GM12878 (cell line): ENCODE measurements around the gene ARHGEF6. TPM values are rescaled to one million over a fixed set of nuclear protein-coding genes. Genes with fewer than 3 reads are reported as not detected.

ENCODE experiments used
- ATAC-seq: fragments of 200-7000 bp; cut with Tn5 transposase; 3 replicates; pipeline ENCODE4 v1.9.1; 2020; ENCODE audit warnings: mild to moderate bottlenecking, moderate library complexity
- BruUV-seq: library from RNA; stranded (reverse); fragments of 400-500 nt; replicated peaks from 2 replicates; lab custom pipeline; 2021; lab: Mats Ljungman, UMichigan
- CTCF ChIA-PET: fragments of 300-600 bp; sonication (Branson Sonifier 250); formaldehyde crosslinking; extraction: SDS; loops from one replicate; lab custom pipeline; 2021; ENCODE audit warnings: inconsistent platforms; lab: Yijun Ruan, JAX
- POLR2A ChIA-PET: fragments of 350-600 bp; formaldehyde crosslinking; extraction: SDS; loops from one replicate; lab custom pipeline; 2021; ENCODE audit warnings: inconsistent platforms; lab: Charles Lee
- RAD21 ChIA-PET: fragments of 300-600 bp; sonication (Branson Sonifier 250); formaldehyde crosslinking; loops from one replicate; lab custom pipeline; 2023; ENCODE audit warnings: antibody characterized with exemption; ENCODE audit not compliant: unreplicated experiment; lab: Charles Lee
- SMC1A ChIA-PET: fragments of 300-600 bp; sonication (Branson Sonifier 250); formaldehyde crosslinking; loops from one replicate; lab custom pipeline; 2023; ENCODE audit not compliant: unreplicated experiment, uncharacterized antibody; lab: Charles Lee
- DNase-seq: peaks from one replicate; pipeline ENCODE4 v3.0.0-alpha.2; 2011; ENCODE audit warnings: low read depth, low spot score
- FAIRE-seq: peaks from 3 replicates; lab custom pipeline; 2011; peaks lifted over from hg19 to GRCh38; lab: Jason Lieb, UNC
- H2AFZ ChIP-seq: 2 replicates; pipeline ENCODE4 v1.6.0; 2011; ENCODE audit warnings: low read depth, low read length, control low read depth; ENCODE audit not compliant: control insufficient read depth
- H3K27ac ChIP-seq: 2 replicates; pipeline ENCODE4 v1.5.1; 2011; ENCODE audit warnings: control low read depth; ENCODE audit not compliant: control insufficient read depth, insufficient read depth
- H3K27me3 ChIP-seq, 2 experiments: replicated peaks in 1 of 2; 2 replicates each; pipeline versions ENCODE4 v1.6.0 to v1.6.1; 2011; ENCODE audit warnings: low read length in 1 of 2; ENCODE audit not compliant: control insufficient read depth in 2 of 2, insufficient read depth in 2 of 2
- H3K36me3 ChIP-seq, 2 experiments: 2 replicates each; pipeline ENCODE4 v1.5.1; 2011; ENCODE audit warnings: low read length in 1 of 2; ENCODE audit not compliant: control insufficient read depth in 2 of 2, insufficient read depth in 2 of 2
- H3K4me1 ChIP-seq: 2 replicates; pipeline ENCODE4 v1.6.1; 2011; ENCODE audit warnings: mild to moderate bottlenecking, low read length, moderate library complexity, mixed read lengths; ENCODE audit not compliant: control insufficient read depth, insufficient read depth
- H3K4me2 ChIP-seq: 2 replicates; pipeline ENCODE4 v1.6.0; 2011; ENCODE audit warnings: control low read depth; ENCODE audit not compliant: control insufficient read depth, insufficient read depth
- H3K4me3 ChIP-seq: fragments of 200-600 bp; sonication (generic); 2 replicates; pipeline ENCODE4 v1.5.1; 2016
- H3K79me2 ChIP-seq: 2 replicates; pipeline ENCODE4 v1.6.0; 2011; ENCODE audit warnings: low read length; ENCODE audit not compliant: control insufficient read depth, insufficient read depth
- H3K9ac ChIP-seq: 2 replicates; pipeline ENCODE4 v1.8.0; 2011; ENCODE audit warnings: low read length, control low read depth, mixed read lengths; ENCODE audit not compliant: control insufficient read depth, insufficient read depth
- H3K9me3 ChIP-seq: replicated peaks from 3 replicates; pipeline ENCODE4 v1.5.1; 2011; ENCODE audit warnings: mild to moderate bottlenecking, low read length; ENCODE audit not compliant: control insufficient read depth, insufficient read depth
- H4K20me1 ChIP-seq: 2 replicates; pipeline ENCODE4 v1.6.0; 2011; ENCODE audit not compliant: control insufficient read depth, insufficient read depth
- BCL3 ChIP-seq: IDR thresholded peaks from 2 replicates; pipeline ENCODE4 v1.6.1; 2011; ENCODE audit warnings: borderline replicate concordance, low read depth, mild to moderate bottlenecking, moderate library complexity, low read length; ENCODE audit not compliant: insufficient read depth, poor library complexity, severe bottlenecking
- CHD1 ChIP-seq: IDR thresholded peaks from 2 replicates; pipeline ENCODE4 v1.6.1; 2012; ENCODE audit warnings: low read depth, low read length, improper control_type of control experiment
- MTA2 ChIP-seq: fragments of 450-650 bp; IDR thresholded peaks from 2 replicates; pipeline ENCODE4 v1.6.1; 2016; ENCODE audit warnings: low read depth, mild to moderate bottlenecking, moderate library complexity
- NR2C2 ChIP-seq: IDR thresholded peaks from 2 replicates; pipeline ENCODE4 v1.6.1; 2011; ENCODE audit warnings: borderline replicate concordance, low read depth; ENCODE audit not compliant: control insufficient read depth, insufficient read length
- RAD51 ChIP-seq: fragments of 450-650 bp; IDR thresholded peaks from 2 replicates; pipeline ENCODE4 v1.6.1; 2016; ENCODE audit warnings: moderate library complexity, mild to moderate bottlenecking, inconsistent platforms
- RB1 ChIP-seq: fragments of 450-650 bp; formaldehyde crosslinking; IDR thresholded peaks from 2 replicates; pipeline ENCODE4 v1.6.1; 2017; ENCODE audit warnings: mild to moderate bottlenecking, borderline replicate concordance
- STAT3 ChIP-seq: IDR thresholded peaks from 2 replicates; pipeline ENCODE4 v1.6.1; 2011; ENCODE audit warnings: low read depth, low read length, improper control_type of control experiment
- YBX1 ChIP-seq: fragments of 450-650 bp; IDR thresholded peaks from 2 replicates; pipeline ENCODE4 v1.6.1; 2016; ENCODE audit warnings: antibody characterized with exemption
- YY1 ChIP-seq: IDR thresholded peaks from 2 replicates; pipeline ENCODE4 v1.6.1; 2011; ENCODE audit warnings: low read depth, mild to moderate bottlenecking, low read length
- WGBS: methylation state at CpG from one replicate; pipeline ENCODE4 v1.1.6; 2016; ENCODE audit warnings: low lambda C conversion rate; ENCODE audit not compliant: insufficient replicate concordance, insufficient coverage; ENCODE audit errors: missing lambda C conversion rate; 5-methylcytosine and 5-hydroxymethylcytosine counted together
- in situ Hi-C: fragments of 300-500 bp; cut with MboI; formaldehyde crosslinking; loops from 9 replicates; pipeline ENCODE4 v1.14.3; 2018; ENCODE audit warnings: mixed read lengths
- intact Hi-C: fragments of 100-400 bp; cut with micrococcal nuclease; formaldehyde crosslinking; loops from one replicate; pipeline ENCODE4 v1.14.2; 2022; ENCODE audit not compliant: unreplicated experiment
- polyA plus RNA-seq, 11 experiments: library from polyadenylated mRNA; depleted of rRNA in 4 of 11; unstranded in 6 of 11; stranded (reverse) in 5 of 11; fragments of >200 nt; fragmentation: Nextera tagmentation in 4 of 11; fragmentation: Illumina TruSeq in 1 of 11; extraction: Ambion mirVana in 4 of 11; extraction: Trizol in 1 of 11; gene quantifications; 1 replicate in 1 of 11; 2 replicates in 10 of 11; pipeline versions ENCODE4 v1.2.1 to v1.2.3, GENCODE V29; 2011 to 2016; ENCODE audit warnings: inconsistent platforms in 2 of 11, missing spikeins in 2 of 11, low read depth in 1 of 11
- total RNA-seq, 4 experiments: library from RNA; depleted of rRNA in 3 of 4; stranded (reverse); fragments of >200 nt in 3 of 4; fragmentation: Illumina TruSeq in 1 of 4; extraction: Trizol in 1 of 4; gene quantifications; 2 replicates each; pipeline versions ENCODE4 v1.2.1 to v1.2.3, GENCODE V29; 2013 to 2021
- TF ChIP-seq, protein P1 (sequence below): fragments of 450-650 bp; IDR thresholded peaks from 2 replicates; pipeline ENCODE4 v1.6.1; 2017; ENCODE audit warnings: mild to moderate bottlenecking, low read depth, inconsistent platforms; ENCODE audit not compliant: poor library complexity, severe bottlenecking
- TF ChIP-seq, protein P2 (sequence below): IDR thresholded peaks from 2 replicates; pipeline ENCODE4 v1.6.1; 2012; ENCODE audit warnings: low read depth, low read length, improper control_type of control experiment

Gene ARHGEF6
- total and polyA plus RNA-seq, 10 of the 15 experiments (the other 5 are each of a cell fraction or from before 2014, with no cell fraction given), result 5.4 to 29.7 (median 18.0) TPM

DNA sequence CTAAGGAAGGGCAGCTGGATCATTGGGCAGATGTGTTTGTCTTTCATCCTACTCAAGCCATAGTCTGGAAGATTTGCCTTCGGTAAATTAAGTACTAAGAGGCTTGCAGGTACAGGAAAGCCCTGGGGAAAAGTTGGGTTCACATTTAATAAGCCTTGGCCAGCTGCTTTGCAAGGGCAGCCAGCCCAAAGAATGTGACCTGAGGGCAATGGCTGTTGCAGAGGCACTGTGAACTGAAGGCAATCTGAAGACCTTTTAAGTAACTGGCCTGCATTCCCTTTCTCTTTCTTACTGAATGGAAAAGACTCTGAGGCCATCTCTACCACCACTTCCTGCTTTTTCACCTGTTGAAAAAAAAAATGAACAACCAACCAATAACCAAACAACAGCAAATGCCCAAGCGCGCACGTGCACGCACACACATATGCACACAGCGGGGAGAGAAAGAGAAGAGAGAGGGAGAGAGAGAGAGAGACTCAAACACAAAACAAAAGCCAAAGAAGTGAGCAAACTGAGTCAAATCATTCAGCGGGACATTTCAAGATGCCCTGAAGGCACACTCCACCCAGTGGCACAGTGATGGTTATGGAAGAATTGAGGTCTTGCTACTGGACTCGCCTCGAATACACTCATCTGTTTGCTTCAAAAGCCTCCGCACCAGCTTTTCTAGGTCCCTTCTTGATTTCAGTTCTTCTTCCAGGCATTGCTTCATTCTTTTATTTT is 113.1 kb downstream of the ARHGEF6 start:
- H3K4me2 ChIP-seq, result no peak overlapping the region
- ChIA-PET SMC1A (no interaction called here), CTCF (no interaction called here), POLR2A (no interaction called here), RAD21 (no interaction called here)
- intact Hi-C loops (no loop called here), in situ Hi-C loops (no loop called here)
- no peaks in the 10 kb centered on the region for H3K79me2 ChIP-seq
- 84% methylated on average over 10 of the region's 10 CpGs for WGBS
- no peak overlapping the region for H2AFZ ChIP-seq
- H3K27me3 ChIP-seq, result no peaks in the 10 kb centered on the region
- FAIRE-seq (no peak), ATAC-seq (no peak), DNase-seq (no peak)
- H3K27ac ChIP-seq, result no peak overlapping the region
- H3K36me3 ChIP-seq, result no peaks in the 10 kb centered on the region
- no TSS peak for BruUV-seq
- H3K9me3 ChIP-seq, result peaks cover 3% of the 10 kb centered on the region; the same call in 2 of the 3 replicates
- TF ChIP-seq MTA2, result no peak
- TF ChIP-seq RAD51, result no peak
- TF ChIP-seq, protein P1, sequence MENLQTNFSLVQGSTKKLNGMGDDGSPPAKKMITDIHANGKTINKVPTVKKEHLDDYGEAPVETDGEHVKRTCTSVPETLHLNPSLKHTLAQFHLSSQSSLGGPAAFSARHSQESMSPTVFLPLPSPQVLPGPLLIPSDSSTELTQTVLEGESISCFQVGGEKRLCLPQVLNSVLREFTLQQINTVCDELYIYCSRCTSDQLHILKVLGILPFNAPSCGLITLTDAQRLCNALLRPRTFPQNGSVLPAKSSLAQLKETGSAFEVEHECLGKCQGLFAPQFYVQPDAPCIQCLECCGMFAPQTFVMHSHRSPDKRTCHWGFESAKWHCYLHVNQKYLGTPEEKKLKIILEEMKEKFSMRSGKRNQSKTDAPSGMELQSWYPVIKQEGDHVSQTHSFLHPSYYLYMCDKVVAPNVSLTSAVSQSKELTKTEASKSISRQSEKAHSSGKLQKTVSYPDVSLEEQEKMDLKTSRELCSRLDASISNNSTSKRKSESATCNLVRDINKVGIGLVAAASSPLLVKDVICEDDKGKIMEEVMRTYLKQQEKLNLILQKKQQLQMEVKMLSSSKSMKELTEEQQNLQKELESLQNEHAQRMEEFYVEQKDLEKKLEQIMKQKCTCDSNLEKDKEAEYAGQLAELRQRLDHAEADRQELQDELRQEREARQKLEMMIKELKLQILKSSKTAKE, result no peak
- no peak for TF ChIP-seq YY1
- TF ChIP-seq BCL3, result no peak
- TF ChIP-seq STAT3, result no peak
- TF ChIP-seq CHD1, result no peak
- TF ChIP-seq YBX1, result no peak
- TF ChIP-seq NR2C2, result no peak
- no peak for TF ChIP-seq RB1
- TF ChIP-seq, protein P2, sequence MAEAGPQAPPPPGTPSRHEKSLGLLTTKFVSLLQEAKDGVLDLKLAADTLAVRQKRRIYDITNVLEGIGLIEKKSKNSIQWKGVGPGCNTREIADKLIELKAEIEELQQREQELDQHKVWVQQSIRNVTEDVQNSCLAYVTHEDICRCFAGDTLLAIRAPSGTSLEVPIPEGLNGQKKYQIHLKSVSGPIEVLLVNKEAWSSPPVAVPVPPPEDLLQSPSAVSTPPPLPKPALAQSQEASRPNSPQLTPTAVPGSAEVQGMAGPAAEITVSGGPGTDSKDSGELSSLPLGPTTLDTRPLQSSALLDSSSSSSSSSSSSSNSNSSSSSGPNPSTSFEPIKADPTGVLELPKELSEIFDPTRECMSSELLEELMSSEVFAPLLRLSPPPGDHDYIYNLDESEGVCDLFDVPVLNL, result no peak
- H3K9ac ChIP-seq, result no peak overlapping the region
- H4K20me1 ChIP-seq, result no peaks in the 10 kb centered on the region
- H3K4me1 ChIP-seq, result peaks cover 29% of the 10 kb centered on the region
- H3K4me3 ChIP-seq, result no peak overlapping the region
